K562 (cell line): ENCODE results near the gene ARL16. TPM values are rescaled to one million over a fixed set of nuclear protein-coding genes. Genes with fewer than 3 reads are reported as not detected.
A peak's percentile ranks its signal among the peaks of the same experiment; 100 is the strongest.

Experiments
- FOXK2 ChIP-seq, 2 experiments: fragments of 450-650 bp; IDR thresholded peaks in 1 of 2; conservative IDR thresholded peaks in 1 of 2; 2 replicates each; pipeline ENCODE4 v1.6.1; 2016; ENCODE audit warnings: low read depth in 2 of 2, mild to moderate bottlenecking in 1 of 2
- POLR3G ChIP-seq: IDR thresholded peaks from 2 replicates; pipeline ENCODE4 v1.6.1; 2011; ENCODE audit not compliant: insufficient read length, insufficient replicate concordance; ENCODE audit errors: extremely low read depth
- SAFB ChIP-seq: fragments of 200-400 bp; formaldehyde crosslinking; IDR thresholded peaks from 2 replicates; pipeline ENCODE4 v1.6.1; 2017; ENCODE audit warnings: low read depth, low read length, borderline replicate concordance
- ZNF175 ChIP-seq: fragments of 200-800 bp; sonication (Bioruptor generic); IDR thresholded peaks from 2 replicates; pipeline ENCODE4 v1.6.1; 2016; ENCODE audit warnings: low read depth, mild to moderate bottlenecking, missing genetic modification characterization, missing compliant biosample characterization
- ZNF3 ChIP-seq: fragments of 250-450 bp; sonication (Bioruptor Pico); IDR thresholded peaks from 2 replicates; pipeline ENCODE4 v1.5.0; 2021; ENCODE audit warnings: mild to moderate bottlenecking, moderate library complexity
- ZNF347 ChIP-seq: fragments of 450-650 bp; formaldehyde crosslinking; IDR thresholded peaks from 2 replicates; pipeline ENCODE4 v1.4.0; 2020; ENCODE audit warnings: low read depth, mild to moderate bottlenecking, moderate library complexity
- polyA plus RNA-seq, 8 experiments: library from polyadenylated mRNA; depleted of rRNA in 4 of 8; stranded (reverse) in 5 of 8; unstranded in 3 of 8; fragments of >200 nt; fragmentation: Nextera tagmentation in 2 of 8; fragmentation: Illumina TruSeq in 1 of 8; extraction: Ambion mirVana in 2 of 8; extraction: Trizol in 1 of 8; gene quantifications; 2 replicates each; pipeline versions ENCODE4 v1.2.1 to v1.2.3, GENCODE V29; 2011 to 2014; ENCODE audit warnings: inconsistent platforms in 1 of 8, missing spikeins in 1 of 8
- total RNA-seq, 7 experiments: library from RNA; depleted of rRNA in 6 of 7; stranded (reverse); fragments of >200 nt in 6 of 7; fragmentation: Illumina TruSeq in 2 of 7; extraction: Trizol in 2 of 7; gene quantifications; 2 replicates each; pipeline versions ENCODE4 v1.2.1 to v1.2.3, GENCODE V29; 2011 to 2021; ENCODE audit warnings: low replicate concordance in 1 of 7
- TF ChIP-seq, protein P1 (sequence below): fragments of 450-650 bp; IDR thresholded peaks from 2 replicates; pipeline ENCODE4 v1.6.1; 2016; ENCODE audit warnings: borderline replicate concordance
- TF ChIP-seq, protein P2 (sequence below): fragments of 250-450 bp; sonication (Bioruptor Pico); IDR thresholded peaks from 2 replicates; pipeline ENCODE4 v1.8.0; 2021; ENCODE audit warnings: moderate library complexity, mild to moderate bottlenecking, inconsistent platforms
- TF ChIP-seq, protein P3 (sequence below), 3 experiments: IDR thresholded peaks in 2 of 3; conservative IDR thresholded peaks in 1 of 3; 2 replicates each; pipeline ENCODE4 v1.5.1; 2011 to 2012; ENCODE audit warnings: low read length in 3 of 3, mild to moderate bottlenecking in 3 of 3, control low read depth in 2 of 3, improper control_type of control experiment in 1 of 3, inconsistent platforms in 1 of 3, low read depth in 1 of 3, mixed read lengths in 1 of 3, moderate library complexity in 1 of 3; ENCODE audit not compliant: insufficient read depth in 2 of 3
- TF ChIP-seq, protein P4 (sequence below): fragments of 450-650 bp; IDR thresholded peaks from 2 replicates; pipeline ENCODE4 v1.6.1; 2018; ENCODE audit not compliant: partially characterized antibody
- TF ChIP-seq, protein P5 (sequence below): fragments of 450-650 bp; IDR thresholded peaks from 2 replicates; pipeline ENCODE4 v1.6.1; 2017; ENCODE audit warnings: antibody characterized with exemption
- TF ChIP-seq, protein P6 (sequence below): fragments of 450-650 bp; IDR thresholded peaks from 2 replicates; pipeline ENCODE4 v1.6.1; 2016
- TF ChIP-seq, protein P7 (sequence below): IDR thresholded peaks from 2 replicates; pipeline ENCODE4 v1.6.1; 2011; ENCODE audit not compliant: insufficient read length; ENCODE audit errors: extremely low read depth

ARL16 gene
- total and polyA plus RNA-seq, 9 of the 15 experiments (the other 6 are each of a cell fraction or from before 2014, with no cell fraction given) = 5.4 to 32.4 (median 22.6) TPM

DNA sequence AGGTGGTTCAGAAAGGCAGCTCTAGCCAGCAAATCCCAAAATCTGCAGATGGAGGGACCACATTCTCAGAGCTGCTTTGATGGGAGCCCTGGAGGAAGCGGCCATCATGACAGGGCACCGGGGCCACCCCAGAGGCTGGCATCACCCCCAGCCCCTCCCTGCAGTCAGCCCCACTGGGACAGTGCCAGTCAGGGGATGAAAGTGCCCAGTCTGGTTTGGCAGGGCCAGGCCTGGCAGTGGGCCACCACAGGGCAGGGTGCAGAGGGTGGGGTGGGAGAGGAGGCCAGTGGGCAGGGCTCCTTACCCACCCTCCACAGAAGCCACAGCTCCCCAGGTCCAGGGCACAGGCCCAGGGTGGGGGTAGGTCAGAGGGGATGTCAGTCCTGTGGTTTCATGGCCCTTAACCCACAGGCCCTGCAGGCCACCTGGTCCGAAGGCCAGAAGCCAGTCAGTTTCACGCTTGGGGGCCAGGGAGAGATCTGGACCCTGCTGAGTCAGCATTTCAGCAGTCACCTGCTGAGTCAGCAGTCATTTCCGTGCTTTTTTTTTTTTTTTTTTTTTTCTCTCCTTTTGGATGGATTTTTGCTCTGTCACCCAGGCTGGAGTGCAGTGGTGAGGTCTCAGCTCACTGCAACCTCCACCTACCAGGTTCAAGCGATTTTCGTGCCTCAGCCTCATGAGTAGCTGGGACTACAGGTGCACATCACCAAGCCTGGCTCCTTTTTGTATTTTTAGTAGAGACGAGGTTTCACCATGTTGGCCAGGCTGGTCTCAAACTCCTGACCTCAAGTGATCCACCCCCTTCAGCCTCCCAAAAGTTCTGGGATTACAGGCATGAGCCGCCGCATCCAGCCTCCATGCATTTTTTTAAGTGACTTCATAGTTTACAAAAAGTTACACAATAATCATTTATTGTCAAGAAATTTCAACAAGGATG, 38.9 kb upstream of the ARL16 start (continued):
- TF ChIP-seq, protein P1, sequence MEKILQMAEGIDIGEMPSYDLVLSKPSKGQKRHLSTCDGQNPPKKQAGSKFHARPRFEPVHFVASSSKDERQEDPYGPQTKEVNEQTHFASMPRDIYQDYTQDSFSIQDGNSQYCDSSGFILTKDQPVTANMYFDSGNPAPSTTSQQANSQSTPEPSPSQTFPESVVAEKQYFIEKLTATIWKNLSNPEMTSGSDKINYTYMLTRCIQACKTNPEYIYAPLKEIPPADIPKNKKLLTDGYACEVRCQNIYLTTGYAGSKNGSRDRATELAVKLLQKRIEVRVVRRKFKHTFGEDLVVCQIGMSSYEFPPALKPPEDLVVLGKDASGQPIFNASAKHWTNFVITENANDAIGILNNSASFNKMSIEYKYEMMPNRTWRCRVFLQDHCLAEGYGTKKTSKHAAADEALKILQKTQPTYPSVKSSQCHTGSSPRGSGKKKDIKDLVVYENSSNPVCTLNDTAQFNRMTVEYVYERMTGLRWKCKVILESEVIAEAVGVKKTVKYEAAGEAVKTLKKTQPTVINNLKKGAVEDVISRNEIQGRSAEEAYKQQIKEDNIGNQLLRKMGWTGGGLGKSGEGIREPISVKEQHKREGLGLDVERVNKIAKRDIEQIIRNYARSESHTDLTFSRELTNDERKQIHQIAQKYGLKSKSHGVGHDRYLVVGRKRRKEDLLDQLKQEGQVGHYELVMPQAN = no peak
- TF ChIP-seq FOXK2 (conservative IDR thresholded peaks at IDR 0.05 in 1 of 2, IDR thresholded peaks at IDR 0.05 in 1 of 2; ENCODE audit: low read depth in 2 of 2) (no peak), POLR3G (no peak), ZNF347 (CRISPR knock-in tag) (no peak), SAFB (no peak), ZNF3 (CRISPR knock-in tag) (no peak), ZNF175 (CRISPR knock-in tag) (no peak)
- TF ChIP-seq, protein P2, sequence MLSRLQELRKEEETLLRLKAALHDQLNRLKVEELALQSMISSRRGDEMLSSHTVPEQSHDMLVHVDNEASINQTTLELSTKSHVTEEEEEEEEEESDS (CRISPR knock-in tag) = no peak
- TF ChIP-seq, protein P3, sequence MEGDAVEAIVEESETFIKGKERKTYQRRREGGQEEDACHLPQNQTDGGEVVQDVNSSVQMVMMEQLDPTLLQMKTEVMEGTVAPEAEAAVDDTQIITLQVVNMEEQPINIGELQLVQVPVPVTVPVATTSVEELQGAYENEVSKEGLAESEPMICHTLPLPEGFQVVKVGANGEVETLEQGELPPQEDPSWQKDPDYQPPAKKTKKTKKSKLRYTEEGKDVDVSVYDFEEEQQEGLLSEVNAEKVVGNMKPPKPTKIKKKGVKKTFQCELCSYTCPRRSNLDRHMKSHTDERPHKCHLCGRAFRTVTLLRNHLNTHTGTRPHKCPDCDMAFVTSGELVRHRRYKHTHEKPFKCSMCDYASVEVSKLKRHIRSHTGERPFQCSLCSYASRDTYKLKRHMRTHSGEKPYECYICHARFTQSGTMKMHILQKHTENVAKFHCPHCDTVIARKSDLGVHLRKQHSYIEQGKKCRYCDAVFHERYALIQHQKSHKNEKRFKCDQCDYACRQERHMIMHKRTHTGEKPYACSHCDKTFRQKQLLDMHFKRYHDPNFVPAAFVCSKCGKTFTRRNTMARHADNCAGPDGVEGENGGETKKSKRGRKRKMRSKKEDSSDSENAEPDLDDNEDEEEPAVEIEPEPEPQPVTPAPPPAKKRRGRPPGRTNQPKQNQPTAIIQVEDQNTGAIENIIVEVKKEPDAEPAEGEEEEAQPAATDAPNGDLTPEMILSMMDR (IDR thresholded peaks at IDR 0.05 in 2 of 3, conservative IDR thresholded peaks at IDR 0.05 in 1 of 3; ENCODE audit: insufficient read depth in 2 of 3, low read depth in 1 of 3, low read length in 3 of 3) = no peak
- TF ChIP-seq, protein P4, sequence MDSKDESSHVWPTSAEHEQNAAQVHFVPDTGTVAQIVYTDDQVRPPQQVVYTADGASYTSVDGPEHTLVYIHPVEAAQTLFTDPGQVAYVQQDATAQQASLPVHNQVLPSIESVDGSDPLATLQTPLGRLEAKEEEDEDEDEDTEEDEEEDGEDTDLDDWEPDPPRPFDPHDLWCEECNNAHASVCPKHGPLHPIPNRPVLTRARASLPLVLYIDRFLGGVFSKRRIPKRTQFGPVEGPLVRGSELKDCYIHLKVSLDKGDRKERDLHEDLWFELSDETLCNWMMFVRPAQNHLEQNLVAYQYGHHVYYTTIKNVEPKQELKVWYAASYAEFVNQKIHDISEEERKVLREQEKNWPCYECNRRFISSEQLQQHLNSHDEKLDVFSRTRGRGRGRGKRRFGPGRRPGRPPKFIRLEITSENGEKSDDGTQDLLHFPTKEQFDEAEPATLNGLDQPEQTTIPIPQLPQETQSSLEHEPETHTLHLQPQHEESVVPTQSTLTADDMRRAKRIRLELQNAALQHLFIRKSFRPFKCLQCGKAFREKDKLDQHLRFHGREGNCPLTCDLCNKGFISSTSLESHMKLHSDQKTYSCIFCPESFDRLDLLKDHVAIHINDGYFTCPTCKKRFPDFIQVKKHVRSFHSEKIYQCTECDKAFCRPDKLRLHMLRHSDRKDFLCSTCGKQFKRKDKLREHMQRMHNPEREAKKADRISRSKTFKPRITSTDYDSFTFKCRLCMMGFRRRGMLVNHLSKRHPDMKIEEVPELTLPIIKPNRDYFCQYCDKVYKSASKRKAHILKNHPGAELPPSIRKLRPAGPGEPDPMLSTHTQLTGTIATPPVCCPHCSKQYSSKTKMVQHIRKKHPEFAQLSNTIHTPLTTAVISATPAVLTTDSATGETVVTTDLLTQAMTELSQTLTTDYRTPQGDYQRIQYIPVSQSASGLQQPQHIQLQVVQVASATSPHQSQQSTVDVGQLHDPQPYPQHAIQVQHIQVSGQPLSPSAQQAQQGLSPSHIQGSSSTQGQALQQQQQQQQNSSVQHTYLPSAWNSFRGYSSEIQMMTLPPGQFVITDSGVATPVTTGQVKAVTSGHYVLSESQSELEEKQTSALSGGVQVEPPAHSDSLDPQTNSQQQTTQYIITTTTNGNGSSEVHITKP = no peak
- TF ChIP-seq, protein P5, sequence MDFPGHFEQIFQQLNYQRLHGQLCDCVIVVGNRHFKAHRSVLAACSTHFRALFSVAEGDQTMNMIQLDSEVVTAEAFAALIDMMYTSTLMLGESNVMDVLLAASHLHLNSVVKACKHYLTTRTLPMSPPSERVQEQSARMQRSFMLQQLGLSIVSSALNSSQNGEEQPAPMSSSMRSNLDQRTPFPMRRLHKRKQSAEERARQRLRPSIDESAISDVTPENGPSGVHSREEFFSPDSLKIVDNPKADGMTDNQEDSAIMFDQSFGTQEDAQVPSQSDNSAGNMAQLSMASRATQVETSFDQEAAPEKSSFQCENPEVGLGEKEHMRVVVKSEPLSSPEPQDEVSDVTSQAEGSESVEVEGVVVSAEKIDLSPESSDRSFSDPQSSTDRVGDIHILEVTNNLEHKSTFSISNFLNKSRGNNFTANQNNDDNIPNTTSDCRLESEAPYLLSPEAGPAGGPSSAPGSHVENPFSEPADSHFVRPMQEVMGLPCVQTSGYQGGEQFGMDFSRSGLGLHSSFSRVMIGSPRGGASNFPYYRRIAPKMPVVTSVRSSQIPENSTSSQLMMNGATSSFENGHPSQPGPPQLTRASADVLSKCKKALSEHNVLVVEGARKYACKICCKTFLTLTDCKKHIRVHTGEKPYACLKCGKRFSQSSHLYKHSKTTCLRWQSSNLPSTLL = no peak
- TF ChIP-seq, protein P6, sequence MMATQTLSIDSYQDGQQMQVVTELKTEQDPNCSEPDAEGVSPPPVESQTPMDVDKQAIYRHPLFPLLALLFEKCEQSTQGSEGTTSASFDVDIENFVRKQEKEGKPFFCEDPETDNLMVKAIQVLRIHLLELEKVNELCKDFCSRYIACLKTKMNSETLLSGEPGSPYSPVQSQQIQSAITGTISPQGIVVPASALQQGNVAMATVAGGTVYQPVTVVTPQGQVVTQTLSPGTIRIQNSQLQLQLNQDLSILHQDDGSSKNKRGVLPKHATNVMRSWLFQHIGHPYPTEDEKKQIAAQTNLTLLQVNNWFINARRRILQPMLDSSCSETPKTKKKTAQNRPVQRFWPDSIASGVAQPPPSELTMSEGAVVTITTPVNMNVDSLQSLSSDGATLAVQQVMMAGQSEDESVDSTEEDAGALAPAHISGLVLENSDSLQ = peak; percentile 53
- TF ChIP-seq, protein P7, sequence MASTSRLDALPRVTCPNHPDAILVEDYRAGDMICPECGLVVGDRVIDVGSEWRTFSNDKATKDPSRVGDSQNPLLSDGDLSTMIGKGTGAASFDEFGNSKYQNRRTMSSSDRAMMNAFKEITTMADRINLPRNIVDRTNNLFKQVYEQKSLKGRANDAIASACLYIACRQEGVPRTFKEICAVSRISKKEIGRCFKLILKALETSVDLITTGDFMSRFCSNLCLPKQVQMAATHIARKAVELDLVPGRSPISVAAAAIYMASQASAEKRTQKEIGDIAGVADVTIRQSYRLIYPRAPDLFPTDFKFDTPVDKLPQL = no peak
